ENCODE results near the gene KDM3A.

The KDM3A gene

DNA sequence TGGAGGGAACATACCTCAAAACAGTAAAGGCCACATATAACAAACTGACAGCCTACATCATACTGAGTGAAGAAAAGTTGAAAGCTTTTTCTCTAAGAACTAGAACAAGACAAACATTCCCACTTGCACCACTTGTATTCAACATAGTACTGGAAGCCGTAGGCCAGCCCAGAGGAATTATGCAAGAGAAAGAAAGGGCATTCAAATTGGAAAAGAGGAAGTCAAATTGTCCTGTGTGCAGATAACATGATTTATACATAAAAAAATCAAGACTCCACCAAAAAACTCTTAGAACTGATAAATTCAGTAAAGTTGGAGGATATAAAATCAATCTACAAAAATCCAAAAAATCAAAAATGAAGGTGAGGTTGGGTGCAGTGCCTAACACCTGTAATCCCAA lies 8.0 kb upstream of the KDM3A start:
- DNase-seq = no peak

DNA sequence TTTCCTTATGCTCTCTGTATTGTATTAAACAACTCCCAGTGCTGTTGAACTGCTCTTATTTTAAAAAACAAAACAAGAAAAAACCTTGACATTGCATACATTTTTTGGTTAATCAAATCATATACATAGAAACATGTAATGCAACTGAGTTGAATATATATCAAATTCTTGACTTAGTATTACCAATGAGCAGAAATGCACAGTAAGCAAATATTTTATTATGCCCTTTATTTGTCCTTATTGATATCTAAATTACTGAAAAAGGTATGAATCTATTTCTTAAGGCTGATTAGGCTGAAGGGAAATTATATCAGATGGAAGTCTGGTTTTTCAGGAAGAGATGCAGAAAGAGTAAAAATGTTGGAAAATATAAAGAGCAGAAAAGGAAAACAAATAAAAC lies 6.9 kb upstream of the KDM3A start:
- no peak for DNase-seq

DNA sequence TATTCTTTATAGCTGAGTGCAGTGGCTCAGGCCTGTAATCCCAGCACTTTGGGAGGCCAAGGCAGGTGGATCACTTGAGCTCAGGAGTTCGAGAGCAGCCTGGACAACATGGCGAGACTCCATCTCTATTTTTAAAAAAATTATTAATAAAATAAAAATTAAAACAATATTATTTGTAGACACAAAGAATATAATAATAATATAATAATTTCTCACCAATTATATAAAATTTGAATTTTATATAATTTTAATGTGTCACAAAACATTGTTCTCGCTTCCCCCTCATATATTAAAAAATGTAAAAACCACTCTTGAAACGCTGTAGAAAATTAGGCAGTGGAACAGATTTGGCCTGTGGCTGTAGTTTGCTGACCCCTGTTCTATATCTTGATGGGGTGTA lies 5.6 kb upstream of the KDM3A start:
- DNase-seq = no peak

DNA sequence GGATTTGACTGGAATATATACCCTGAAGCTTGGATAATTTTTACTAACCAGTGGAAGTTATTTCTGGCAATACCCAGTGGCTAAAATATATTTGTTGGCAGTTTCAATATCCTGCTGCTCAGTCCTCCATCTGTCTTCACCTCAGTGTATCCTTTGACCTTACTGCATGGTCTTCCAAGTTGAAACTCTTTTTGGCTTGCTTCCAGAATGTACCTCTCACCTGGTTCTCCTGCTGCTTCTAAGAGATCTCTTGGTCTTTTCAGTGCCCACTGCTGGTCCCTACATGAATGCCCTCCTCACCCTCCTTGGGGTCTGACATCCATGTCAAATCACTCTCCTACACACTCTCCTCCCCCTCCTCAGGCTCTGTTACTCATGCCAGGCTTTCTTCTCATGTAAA lies 4.8 kb upstream of the KDM3A start:
- peak; percentile 15 for DNase-seq

DNA sequence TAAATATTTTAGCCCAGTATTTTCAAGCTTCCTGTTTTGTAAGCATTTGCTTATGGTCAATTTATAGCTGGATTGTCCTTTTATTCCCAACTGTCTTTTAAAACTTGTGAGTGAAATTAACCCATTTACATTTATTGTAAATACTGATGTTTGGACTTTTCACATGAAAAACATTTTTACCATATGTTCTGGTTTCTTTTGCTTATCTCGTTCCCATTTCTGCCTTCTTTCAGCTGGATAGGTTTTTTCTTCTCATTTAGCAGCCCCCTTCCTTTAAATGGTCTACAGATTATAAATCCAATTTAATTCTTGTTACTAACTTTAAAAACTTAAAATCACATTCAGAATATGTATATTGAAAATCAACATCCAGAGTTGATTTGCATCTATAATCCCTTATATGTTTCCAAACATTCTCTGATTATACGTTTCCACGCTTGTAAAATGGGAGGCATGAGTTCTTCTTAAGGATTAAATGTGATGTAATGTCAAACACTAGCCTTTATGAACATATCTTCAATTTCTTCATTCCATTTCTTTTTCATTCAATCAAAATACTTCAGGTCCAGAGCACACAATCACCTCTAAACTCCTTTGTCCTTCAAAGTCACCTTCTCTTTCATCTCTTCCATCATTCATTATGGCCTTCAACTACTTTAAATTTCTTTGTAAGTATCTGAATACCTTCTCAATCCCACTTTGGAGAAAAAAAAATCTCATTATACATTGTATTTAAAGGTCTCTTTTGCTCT lies 1.1 kb upstream of the KDM3A start:
- DNase-seq = no peak

DNA sequence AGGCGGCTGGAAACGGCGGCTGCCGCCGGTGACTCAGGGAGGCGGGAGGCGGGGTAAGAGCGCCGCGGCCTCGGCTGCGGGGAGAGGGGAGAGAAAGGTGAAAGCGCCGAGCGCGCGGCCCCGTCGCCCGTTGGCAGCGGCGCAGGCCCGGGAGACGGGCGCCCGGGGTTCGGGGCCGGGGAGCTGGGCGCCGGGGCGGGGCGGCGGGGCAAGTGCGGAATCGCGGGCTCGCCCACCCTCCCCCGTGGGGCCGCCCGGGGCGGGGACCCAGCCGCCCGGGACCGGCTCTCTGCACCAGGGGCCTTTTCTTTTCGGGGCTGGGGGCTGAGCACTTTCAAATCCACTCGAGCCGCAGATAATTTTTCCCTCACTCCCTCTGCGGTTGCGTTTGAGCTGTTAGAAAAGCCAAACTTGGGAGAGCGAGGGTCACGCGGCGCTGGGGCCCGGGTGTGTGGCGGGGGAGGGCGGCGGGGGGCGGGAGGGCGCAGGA lies 266 bp downstream of the KDM3A start:
- DNase-seq = peak; percentile 81

DNA sequence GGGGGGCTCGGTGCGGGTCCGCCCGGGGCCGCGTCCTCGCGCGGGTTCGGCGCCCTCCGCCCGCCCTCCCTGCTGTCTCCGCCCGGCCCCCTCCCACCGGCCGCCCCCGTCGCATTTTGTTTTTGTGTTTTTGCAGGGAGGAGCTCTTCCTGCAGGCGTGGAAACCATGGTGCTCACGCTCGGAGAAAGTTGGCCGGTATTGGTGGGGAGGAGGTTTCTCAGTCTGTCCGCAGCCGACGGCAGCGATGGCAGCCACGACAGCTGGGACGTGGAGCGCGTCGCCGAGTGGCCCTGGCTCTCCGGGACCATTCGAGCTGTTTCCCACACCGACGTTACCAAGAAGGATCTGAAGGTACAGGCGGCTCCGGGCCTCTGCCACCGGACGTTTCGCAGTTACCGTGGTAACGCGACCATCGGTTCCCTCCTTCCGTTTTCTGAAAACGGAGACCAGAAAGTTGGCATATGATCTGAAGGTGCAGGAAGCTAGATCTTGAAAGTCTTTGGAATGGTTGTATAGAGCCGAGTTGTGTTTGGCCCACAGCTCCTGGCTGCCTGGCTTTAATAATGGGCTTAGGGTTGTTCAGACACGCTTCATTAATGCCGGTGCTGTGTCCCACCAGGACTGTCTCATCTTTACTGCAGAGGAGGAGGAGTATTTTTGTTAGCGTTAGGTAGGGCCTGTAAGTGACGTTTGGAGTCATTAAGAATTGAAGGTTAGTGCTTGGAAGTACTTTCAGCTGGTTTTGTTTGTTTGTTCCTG lies 891 bp downstream of the KDM3A start:
- peak; percentile 92 for DNase-seq

DNA sequence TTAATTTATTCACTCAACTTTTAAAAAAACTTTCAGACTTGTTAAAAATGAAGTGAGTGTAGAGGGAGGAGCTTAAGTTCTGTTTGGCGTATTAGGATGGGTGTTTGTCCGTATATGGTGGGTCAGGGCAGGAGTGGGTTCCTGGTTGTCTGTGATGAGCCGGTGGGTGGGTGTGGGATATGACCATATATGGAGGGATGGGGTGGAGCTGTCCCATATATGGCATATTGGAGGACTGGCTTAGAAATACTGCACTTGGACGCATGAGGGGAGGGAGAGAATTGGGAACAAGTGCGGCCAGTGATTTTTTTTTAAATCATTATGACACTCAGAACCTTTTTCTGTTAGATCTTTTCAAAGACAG lies 1.5 kb downstream of the KDM3A start:
- peak; percentile 89 for DNase-seq

DNA sequence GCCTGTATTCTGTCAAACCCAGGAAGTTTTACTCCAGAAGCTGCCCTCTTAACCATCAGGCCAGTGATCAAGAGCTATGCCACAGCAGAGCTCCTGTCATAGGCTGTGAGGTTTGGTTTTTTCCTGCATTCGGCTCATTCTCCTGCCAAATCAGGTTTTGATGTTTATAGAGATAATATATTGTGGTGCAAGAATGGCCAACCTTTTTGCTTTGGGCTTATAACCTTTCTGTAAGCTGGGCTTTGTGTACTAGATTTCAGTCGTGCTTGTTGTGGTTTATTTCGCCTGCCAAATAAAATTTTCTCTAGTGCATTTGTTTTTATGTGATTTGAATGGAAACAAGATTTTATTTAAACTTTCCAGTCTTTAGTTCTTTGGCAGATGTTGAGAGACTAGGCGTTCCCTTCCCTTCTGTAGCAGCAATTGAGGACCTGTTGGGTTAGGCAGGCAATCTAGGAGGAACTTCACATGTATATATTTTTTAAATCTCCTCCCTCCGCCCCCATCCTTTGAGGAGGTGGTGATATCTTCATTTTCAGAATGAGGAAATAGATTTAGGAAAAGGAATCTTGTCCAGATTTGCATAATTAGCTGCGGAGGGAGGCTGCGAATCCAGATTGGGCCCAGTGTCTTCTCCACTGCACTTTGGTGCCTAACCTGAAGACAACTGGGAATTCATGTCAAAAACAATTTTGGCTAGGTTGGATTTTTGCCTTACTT lies 2.6 kb downstream of the KDM3A start:
- no peak for DNase-seq

DNA sequence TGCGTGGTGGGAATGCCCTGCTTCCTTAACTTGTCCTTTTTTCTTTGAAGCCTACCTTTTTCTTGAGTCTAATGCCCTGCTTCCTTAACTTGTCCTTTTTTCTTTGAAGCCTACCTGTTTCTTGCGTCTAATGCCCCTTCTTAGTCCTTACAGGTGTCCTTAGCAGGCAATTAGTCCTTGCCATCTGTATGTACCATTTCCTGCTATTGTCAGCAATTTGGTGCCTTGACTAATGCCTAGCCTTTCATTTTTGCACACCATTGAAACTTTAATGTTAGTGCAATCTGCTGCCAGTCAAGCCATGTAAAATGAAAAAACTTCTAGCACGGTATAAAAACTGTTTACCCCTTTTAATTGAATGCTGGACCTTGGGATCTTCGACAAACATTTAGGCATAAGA lies 4.3 kb downstream of the KDM3A start:
- no peak for DNase-seq

DNA sequence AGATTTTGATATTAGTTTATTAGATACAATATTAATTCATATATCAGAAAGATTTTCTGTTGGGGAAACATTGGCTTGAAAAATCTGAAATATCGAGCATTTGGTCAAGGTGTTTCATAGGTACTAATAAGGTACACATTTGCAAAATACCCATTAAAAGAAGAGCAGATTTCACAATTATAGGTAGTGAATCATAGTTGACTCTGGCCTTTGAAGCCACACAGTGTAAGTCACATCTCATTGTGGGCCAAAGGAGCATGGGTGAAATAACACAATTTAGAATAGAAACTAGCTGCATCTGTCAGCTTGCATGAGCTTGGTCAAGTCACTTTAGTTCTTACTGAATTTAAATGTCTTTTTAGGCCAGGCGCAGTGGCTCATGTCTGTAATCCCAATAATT lies 4.9 kb downstream of the KDM3A start:
- DNase-seq = no peak

DNA sequence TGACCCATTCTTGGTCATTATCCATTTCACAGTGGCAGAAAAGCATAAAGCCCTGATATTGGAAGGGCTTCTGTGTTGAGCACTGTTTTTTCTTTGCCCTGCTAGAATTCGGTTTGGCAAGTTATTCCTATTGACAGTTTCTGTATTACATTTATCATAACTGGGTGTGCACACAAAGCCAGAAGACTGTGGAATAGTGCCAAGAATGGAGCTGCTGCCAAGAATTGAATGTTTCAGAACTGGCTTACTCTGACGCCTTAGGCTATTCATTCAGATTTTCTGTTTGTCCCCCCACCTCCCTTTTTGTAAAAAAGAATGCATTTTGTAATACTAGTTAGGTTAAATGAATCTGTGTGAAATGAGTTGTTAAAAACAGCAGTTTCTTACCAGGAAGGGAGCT lies 12.7 kb downstream of the KDM3A start:
- no peak for DNase-seq

DNA sequence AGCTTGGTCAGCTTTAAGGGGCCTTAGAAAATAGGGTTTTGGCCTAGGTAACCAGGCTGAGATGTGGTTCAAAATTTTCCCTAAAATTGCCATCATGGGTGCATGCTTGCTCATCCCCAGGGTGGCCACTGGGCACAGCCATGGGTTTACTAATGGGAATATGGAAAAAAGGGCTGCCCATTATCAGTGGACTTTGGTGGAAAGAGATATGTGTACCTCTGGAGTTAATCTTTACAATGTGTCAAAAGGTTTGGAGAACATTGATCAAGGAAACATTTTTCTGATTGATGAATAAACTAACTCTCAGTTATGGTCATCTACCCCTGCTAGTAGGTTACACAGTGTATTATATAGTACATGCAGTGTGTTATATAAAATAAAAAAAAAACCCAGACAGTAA lies 13.1 kb downstream of the KDM3A start:
- no peak for DNase-seq

DNA sequence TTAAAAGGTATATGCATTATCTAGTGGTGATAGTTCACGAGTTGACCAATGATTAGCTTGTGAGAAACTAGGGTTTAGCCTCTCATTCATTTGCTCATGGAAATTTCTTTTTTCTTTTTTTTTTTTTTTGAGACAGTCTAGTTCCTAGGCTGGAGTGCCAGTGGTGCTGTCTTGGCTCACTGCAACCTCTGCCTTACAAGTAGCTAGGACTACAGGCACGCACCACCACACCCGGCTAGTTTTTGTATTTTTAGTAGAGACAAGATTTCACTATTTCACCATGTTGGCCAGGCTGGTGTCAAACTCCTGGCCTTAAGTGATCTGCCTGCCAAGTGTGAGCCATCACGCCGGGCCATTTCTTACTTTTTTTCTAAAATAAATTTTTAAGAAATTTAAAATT lies 14.0 kb downstream of the KDM3A start:
- no peak for DNase-seq

DNA sequence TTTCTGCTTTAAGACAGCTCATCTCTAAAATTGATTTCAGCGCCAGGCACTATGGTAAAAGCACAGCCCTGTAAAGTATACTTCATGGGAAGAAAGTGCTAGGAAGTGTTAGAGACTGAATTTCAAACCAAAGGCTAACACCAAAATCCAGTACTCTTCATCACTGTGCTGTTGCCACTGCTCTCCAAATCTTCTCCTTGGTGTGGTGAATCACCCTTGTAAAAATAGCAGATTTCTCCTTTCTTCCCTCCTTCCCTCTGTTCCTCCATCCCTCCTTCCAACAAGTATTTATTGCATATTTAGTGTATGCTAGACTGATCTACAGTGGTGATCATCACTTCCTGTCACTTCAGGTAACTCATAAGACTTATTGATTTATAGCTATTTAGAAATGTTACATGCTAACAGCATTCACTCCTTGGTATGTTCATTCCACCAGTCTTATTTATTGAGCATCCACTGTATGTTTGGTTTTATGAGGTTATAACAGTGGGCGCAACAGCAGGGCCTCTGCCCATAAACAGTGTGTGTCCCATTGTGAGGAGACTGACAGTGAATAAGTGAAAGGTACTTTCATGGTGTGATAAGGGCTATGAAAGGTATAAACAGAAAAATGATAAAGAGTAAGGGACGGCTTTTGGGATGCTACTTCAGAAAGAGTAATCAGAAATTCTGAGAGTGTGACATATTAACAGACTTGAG lies 20.0 kb downstream of the KDM3A start:
- DNase-seq = no peak

DNA sequence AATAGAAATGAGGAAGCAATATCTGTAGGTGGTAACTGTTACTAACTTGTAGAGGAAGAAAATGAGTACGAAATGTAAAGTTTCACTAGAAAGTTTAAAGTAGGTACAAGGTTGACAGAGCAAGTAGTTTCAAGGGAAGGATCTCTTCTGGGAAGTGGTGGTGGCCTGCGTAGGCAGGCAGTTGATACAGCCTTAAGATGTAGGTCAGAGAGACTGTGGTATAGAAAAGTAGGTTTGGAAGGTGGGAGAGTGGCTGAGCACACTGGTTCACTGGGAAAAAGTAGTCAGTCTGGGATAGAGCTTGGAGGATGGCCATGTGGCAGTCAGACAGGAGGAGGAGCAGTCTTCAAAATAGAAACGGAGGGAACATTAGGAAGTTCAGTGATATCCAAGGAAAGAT lies 23.5 kb downstream of the KDM3A start:
- DNase-seq = no peak

DNA sequence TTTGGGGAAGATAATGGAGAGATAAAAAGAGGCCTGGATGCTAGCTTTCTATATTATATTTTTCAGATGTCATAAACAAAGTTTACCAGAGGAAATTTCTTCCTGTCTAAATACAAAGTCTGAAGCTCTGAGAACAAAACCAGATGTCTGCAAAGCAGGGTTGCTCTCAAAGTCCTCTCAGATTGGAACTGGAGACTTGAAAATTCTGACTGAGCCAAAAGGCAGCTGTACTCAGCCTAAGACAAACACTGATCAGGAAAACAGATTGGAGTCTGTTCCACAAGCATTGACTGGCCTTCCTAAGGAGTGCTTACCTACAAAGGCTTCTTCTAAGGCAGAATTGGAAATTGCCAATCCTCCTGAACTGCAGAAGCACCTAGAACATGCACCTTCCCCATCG lies 25.1 kb downstream of the KDM3A start:
- DNase-seq = no peak

DNA sequence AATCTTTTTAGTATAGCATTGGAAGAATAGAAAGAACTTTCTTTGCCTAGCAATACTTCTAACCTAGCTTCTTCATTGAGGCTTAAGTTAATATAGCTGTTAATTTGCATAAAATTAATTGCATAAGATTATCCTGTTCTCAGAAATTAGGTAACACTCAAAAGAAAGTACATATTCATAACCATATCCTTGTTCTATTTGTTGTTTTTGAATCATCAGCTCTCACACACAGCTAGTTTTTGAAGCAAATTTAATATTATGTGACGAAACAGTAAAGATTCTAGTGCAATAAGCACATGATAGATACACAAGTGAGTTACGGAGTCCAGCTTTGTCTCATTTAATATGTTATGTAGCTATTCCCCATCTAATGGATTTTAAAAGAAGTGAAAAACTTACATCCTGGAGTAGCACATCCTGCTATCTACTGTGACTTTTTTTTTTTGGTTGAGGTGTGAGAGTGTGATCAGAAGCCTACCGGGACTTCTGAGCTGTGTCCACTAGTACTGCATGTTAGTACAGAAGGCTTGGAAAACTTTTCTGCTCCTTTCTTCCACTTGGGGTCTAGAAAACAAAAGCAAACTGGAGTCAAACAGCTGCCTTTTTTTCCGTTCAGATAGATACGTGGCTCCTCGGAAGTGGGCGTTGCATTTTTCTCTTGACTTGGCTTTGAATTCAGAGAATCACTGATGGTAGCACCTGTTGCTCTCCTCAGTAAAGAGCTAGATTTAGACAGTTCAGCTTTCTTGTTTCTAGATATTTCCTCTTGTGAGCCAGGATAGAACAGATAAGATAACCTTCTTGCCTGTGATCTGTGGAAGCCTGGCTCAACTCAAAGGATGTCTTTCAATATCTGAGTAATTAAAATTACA lies 27.2 kb downstream of the KDM3A start:
- DNase-seq = no peak

DNA sequence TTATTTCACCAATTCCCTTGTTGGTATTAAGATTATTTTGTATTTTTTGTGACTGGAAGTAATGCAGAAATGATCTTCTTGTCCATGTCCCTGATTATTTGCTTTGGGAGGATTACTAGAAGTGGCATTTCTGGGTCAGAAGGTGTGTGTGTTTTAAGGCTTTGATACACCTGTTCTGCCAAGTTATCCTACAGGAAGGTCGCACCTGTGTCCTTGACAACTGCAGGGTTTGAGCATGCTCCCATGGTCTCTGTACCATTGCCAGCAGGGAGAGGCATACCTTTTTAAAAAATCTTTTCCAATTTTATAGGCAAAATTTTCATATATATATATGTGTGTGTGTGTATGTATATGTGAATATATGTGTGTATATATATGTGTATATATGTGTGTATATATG lies 29.7 kb downstream of the KDM3A start:
- DNase-seq = peak; percentile 43

DNA sequence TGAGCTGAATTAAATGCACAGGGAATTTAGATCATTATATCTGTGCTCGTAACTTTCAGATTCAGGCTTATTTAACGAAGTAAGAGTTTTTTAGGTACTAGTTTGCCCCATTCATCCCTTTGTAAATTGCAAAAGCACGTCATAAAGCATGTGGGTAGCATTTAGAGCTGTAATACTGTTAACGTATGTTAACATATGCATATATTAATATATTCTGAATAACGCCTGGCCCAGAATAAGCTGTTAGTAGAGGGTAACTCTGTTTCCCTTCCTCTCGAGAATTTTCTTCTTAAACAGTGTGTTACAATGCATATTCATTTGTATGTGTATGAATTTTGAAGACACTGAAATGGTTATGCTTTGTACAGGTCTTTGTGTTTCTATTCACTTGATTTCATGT lies 30.5 kb downstream of the KDM3A start:
- DNase-seq = no peak

DNA sequence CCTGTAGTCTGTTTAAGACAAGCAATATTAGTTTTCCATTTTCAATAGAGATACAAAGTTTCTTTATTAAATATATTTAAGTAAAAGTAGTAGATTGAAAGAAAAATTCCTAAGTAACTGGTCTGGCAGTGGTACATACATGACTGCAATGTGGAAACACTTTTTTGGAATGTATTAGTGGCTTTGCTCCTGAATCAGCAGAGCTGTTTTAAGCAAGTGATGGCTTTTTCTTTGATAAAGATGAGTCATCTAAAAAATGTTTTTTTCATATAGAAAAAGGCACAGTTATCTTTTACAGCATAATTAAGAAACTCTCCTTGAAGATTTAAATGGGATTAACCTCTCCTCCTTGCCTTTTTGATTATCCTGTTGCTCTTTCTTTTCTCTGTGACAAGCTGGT lies 34.9 kb downstream of the KDM3A start:
- DNase-seq = no peak

DNA sequence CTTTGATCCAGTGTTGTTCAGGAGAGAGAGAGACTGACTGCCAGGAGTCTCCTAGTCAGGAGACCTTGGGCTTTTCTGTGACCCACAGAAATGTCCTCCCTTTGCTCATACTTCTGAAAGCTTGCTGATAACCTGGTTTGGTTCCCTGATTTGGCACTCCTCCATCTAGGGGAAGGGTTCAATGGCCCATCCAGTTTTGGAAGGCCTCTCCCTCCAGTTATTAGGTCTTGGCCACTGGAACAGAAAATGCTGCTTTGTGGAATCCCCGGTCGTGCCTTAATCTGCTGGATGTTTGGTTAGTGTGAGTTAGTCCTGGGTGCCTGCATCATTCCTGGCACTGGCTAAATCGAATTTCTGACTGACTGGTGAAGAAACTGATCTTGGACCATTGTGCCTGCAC lies 35.7 kb downstream of the KDM3A start:
- DNase-seq = no peak

Measured in DMS53 (cell line).